B cell (primary cell): ENCODE measurements around the gene SFXN2. TPM values are rescaled to one million over a fixed set of nuclear protein-coding genes. Genes with fewer than 3 reads are reported as not detected.

ENCODE experiments used
- ATAC-seq: fragments of 200-7000 bp; cut with Tn5 transposase; one replicate; pipeline ENCODE4 v1.10.0; 2021; ENCODE audit warnings: low read depth, mild to moderate bottlenecking, moderate number of reproducible peaks, moderate library complexity
- CTCF ChIA-PET: fragments of 350-600 bp; sonication (Branson Sonifier 250); formaldehyde crosslinking; loops from one replicate; lab custom pipeline; 2021; ENCODE audit warnings: antibody characterized with exemption, inconsistent platforms; lab: Charles Lee
- POLR2A ChIA-PET: fragments of 350-600 bp; sonication (Branson Sonifier 250); formaldehyde crosslinking; loops from one replicate; lab custom pipeline; 2021; ENCODE audit warnings: antibody characterized with exemption; lab: Charles Lee
- DNase-seq: peaks from one replicate; pipeline ENCODE4 v3.0.0; 2013
- H2AFZ ChIP-seq: 2 replicates; pipeline ENCODE4 v1.6.1; 2012; ENCODE audit warnings: mild to moderate bottlenecking, low read depth, low read length; ENCODE audit not compliant: insufficient read depth, poor library complexity, severe bottlenecking
- H3K27ac ChIP-seq, 2 donors: 1 replicate in 1 of 2; 2 replicates in 1 of 2; pipeline ENCODE4 v1.5.1; 2012 to 2013; ENCODE audit warnings: low read length in 2 of 2, mild to moderate bottlenecking in 2 of 2, moderate library complexity in 1 of 2
- H3K27me3 ChIP-seq, 4 experiments: fragments of 200-600 bp in 1 of 4; sonication (generic) in 1 of 4; replicated peaks in 1 of 4; 1 replicate in 2 of 4; 2 replicates in 2 of 4; pipeline versions ENCODE4 v1.6.1 to v1.7.0; 2013 to 2016; ENCODE audit warnings: low read length in 3 of 4, mild to moderate bottlenecking in 2 of 4, mixed read lengths in 1 of 4, moderate library complexity in 1 of 4; ENCODE audit not compliant: insufficient read depth in 4 of 4, control insufficient read depth in 3 of 4; ENCODE audit errors: control extremely low read depth in 1 of 4
- H3K36me3 ChIP-seq, 2 experiments: replicated peaks in 1 of 2; 1 replicate in 1 of 2; 2 replicates in 1 of 2; pipeline versions ENCODE4 v1.6.1 to v1.7.1; 2013; ENCODE audit warnings: low read length in 1 of 2; ENCODE audit not compliant: insufficient read depth in 2 of 2, control insufficient read depth in 1 of 2; ENCODE audit errors: control extremely low read depth in 1 of 2, extremely low read depth in 1 of 2
- H3K4me1 ChIP-seq, 2 donors: fragments of 200-600 bp in 1 of 2; sonication (generic) in 1 of 2; 1 replicate in 1 of 2; 2 replicates in 1 of 2; pipeline versions ENCODE4 v1.5.1 to v1.6.1; 2013 to 2017; ENCODE audit warnings: low read length in 2 of 2; ENCODE audit not compliant: control insufficient read depth in 2 of 2, insufficient read depth in 2 of 2
- H3K4me2 ChIP-seq: replicated peaks from 2 replicates; pipeline ENCODE3; 2012; ENCODE audit warnings: mild to moderate bottlenecking, low read depth, low read length; ENCODE audit not compliant: poor library complexity, severe bottlenecking
- H3K4me3 ChIP-seq, 5 experiments: fragments of 200-600 bp in 1 of 5; sonication (generic) in 1 of 5; 1 replicate in 3 of 5; 2 replicates in 2 of 5; pipeline versions ENCODE4 v1.5.1 to v1.7.0; 2011 to 2016; ENCODE audit warnings: low read length in 4 of 5, mild to moderate bottlenecking in 4 of 5, low read depth in 2 of 5, control low read depth in 1 of 5, moderate library complexity in 1 of 5; ENCODE audit not compliant: insufficient read depth in 1 of 5; ENCODE audit errors: control extremely low read depth in 1 of 5, extremely low read depth in 1 of 5
- H3K79me2 ChIP-seq: fragments of 200-600 bp; sonication (generic); one replicate; pipeline ENCODE4 v1.6.0; 2016; ENCODE audit warnings: low read length; ENCODE audit not compliant: control insufficient read depth, insufficient read depth
- H3K9ac ChIP-seq: fragments of 200-600 bp; sonication (generic); 2 replicates; pipeline ENCODE4 v1.6.1; 2017; ENCODE audit warnings: mild to moderate bottlenecking, low read length, moderate library complexity
- H3K9me3 ChIP-seq, 3 donors: one replicate each; pipeline versions ENCODE4 v1.6.1 to v1.7.1; 2013; ENCODE audit warnings: low read length in 2 of 3; ENCODE audit not compliant: control insufficient read depth in 2 of 3, insufficient read depth in 1 of 3; ENCODE audit errors: control extremely low read depth in 1 of 3
- H4K20me1 ChIP-seq: 2 replicates; pipeline ENCODE4 v1.6.0; 2012; ENCODE audit warnings: mild to moderate bottlenecking, low read length; ENCODE audit not compliant: insufficient read depth, control insufficient read depth, poor library complexity, severe bottlenecking
- H3K27ac Mint-ChIP-seq: one replicate; pipeline ENCODE4 v1.8.0; 2021; ENCODE audit warnings: mixed read lengths
- H3K27me3 Mint-ChIP-seq: one replicate; pipeline ENCODE4 v1.8.0; 2021; ENCODE audit warnings: mixed read lengths
- H3K4me1 Mint-ChIP-seq: one replicate; pipeline ENCODE4 v1.8.0; 2021; ENCODE audit warnings: mixed read lengths
- H3K4me3 Mint-ChIP-seq: one replicate; pipeline ENCODE4 v1.8.0; 2021; ENCODE audit warnings: mixed read lengths
- H3K9me3 Mint-ChIP-seq: one replicate; pipeline ENCODE4 v1.8.0; 2022; ENCODE audit warnings: mixed read lengths; ENCODE audit not compliant: insufficient read depth
- CTCF ChIP-seq: fragments of 200-600 bp; IDR thresholded peaks from one replicate; pipeline ENCODE4 v1.8.0; 2022; ENCODE audit warnings: antibody characterized with exemption, mild to moderate bottlenecking
- EZH2 ChIP-seq: IDR thresholded peaks from 2 replicates; pipeline ENCODE4 v1.6.1; 2012; ENCODE audit warnings: borderline replicate concordance, low read depth, mild to moderate bottlenecking, moderate library complexity, low read length; ENCODE audit not compliant: insufficient read depth, poor library complexity, severe bottlenecking
- WGBS: methylation state at CpG from one replicate; pipeline ENCODE4 v1.1.5; 2013; ENCODE audit warnings: missing lambda C conversion rate; ENCODE audit not compliant: insufficient coverage; 5-methylcytosine and 5-hydroxymethylcytosine counted together
- intact Hi-C: fragments of 100-400 bp; cut with micrococcal nuclease; formaldehyde crosslinking; loops from one replicate; pipeline ENCODE4 v1.10.0; 2022
- polyA plus RNA-seq: library from polyadenylated mRNA; depleted of rRNA; stranded (reverse); fragments of >200 nt; gene quantifications from 2 replicates; pipeline ENCODE4 v1.2.3, GENCODE V29; 2012
- total RNA-seq, 2 donors: library from RNA; stranded (reverse); fragments of 120-200 nt in 1 of 2; gene quantifications; 1 replicate in 1 of 2; 2 replicates in 1 of 2; pipeline versions ENCODE4 v1.2.3 to v1.2.4, GENCODE V29; 2013 to 2022

SFXN2 gene
- total and polyA plus RNA-seq, 2 donors (not counting 1 experiment from before 2014, with no cell fraction given), result 8.1 to 23.5 TPM

DNA sequence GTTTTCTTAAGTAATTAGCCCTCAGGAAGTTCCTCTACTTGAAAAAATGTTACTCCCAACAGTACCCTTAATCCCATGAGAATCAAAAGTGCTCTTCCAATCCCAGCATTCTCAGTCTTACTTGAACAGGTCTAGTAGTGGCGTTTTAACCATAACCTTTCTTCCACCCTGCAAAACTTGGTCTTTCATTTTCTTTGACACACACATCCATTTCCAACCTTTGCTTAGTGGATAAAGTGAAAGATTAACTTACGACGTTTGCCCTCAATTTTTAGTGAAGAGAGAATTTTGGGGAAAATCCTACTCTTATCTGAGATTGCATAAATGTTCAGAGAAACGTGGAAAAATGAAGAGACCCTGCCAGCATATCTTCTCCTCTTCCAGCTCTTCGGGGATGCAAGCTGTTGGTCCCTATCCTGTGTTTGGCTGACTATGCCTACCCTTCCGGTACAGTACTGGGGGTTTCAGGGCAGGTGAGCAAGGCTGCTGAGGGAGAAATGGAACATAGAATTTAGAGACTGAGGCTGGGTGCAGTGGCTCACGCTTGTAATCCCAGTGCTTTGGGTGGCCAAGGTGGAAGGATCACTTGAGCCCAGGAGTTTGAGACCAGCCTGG is 48.1 kb downstream of the SFXN2 start:
- H4K20me1 ChIP-seq, result peaks cover 82% of the 10 kb centered on the region
- Mint-ChIP-seq H3K9me3 (no peaks in the 10 kb centered on the region), H3K27ac (no peak overlapping the region), H3K4me1 (peaks cover 23% of the 10 kb centered on the region), H3K4me3 (no peak overlapping the region), H3K27me3 (no peaks in the 10 kb centered on the region)
- H3K9ac ChIP-seq, result no peak overlapping the region
- H3K4me1 ChIP-seq, result peaks cover 0 to 4% of the 10 kb centered on the region in 2 donors
- ATAC-seq (no peak), DNase-seq (no peak)
- ChIA-PET CTCF (interaction anchor here (0.7 kb wide), 1 partner anchor 107 kb away, joined by 3 read pairs; no protein-coding TSS in a partner anchor), POLR2A (no interaction called here)
- H3K4me3 ChIP-seq, result no peak overlapping the region
- TF ChIP-seq EZH2 (no peak), CTCF (no peak)
- H3K27ac ChIP-seq, result no peak overlapping the region
- no peak overlapping the region for H3K4me2 ChIP-seq
- intact Hi-C loops, result no loop called here
- WGBS, result 100% methylated on average over 3 of the region's 7 CpGs
- H3K9me3 ChIP-seq, result peaks cover 0 to 2% (median 0%) of the 10 kb centered on the region in 3 donors
- H3K79me2 ChIP-seq, result peaks cover 92% of the 10 kb centered on the region
- peaks cover 0 to 19% of the 10 kb centered on the region in 2 experiments for H3K36me3 ChIP-seq
- no peak overlapping the region for H2AFZ ChIP-seq
- no peaks in the 10 kb centered on the region for H3K27me3 ChIP-seq

DNA sequence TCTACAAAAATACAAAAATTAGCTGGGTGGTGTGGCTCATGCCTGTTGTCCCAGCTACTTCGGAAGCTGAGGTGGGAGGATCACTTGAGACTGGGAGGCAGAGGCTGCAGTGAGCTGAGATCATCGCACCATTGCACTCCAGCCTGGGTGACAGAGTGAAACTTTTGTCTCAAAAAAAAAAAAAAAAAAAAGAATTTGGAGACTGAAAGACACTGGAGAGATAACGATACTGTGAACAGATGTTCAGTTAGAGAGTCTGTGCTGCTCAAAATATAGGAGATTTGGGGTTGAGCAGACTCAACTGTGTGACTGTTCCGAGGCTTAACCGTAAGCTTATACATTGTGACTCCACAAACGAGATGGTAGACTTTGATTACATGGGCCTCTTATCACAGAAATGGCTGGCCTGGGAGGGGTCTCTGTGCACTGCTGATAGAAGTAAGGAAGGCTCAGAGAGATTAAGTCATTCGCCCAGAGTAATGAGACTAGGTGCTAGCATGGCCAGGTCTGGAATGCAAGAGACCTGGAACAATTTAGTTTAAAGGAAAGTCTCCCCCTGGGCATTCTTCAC is 48.7 kb downstream of the SFXN2 start:
- peaks cover 0 to 5% of the 10 kb centered on the region in 2 donors for H3K4me1 ChIP-seq
- H3K27ac ChIP-seq, result no peak overlapping the region
- peaks cover 92% of the 10 kb centered on the region for H3K79me2 ChIP-seq
- no peaks in the 10 kb centered on the region for H3K27me3 ChIP-seq
- H2AFZ ChIP-seq, result no peak overlapping the region
- peaks cover 0 to 19% of the 10 kb centered on the region in 2 experiments for H3K36me3 ChIP-seq
- WGBS, result 96% methylated on average over 7 of the region's 7 CpGs
- intact Hi-C loops, result no loop called here
- H3K4me3 Mint-ChIP-seq, result no peak overlapping the region
- CTCF ChIA-PET, result interaction anchor here (0.7 kb wide), 1 partner anchor 107 kb away, joined by 3 read pairs; no protein-coding TSS in a partner anchor
- H3K9me3 ChIP-seq, result peaks cover 0 to 2% (median 0%) of the 10 kb centered on the region in 3 donors
- H3K9me3 Mint-ChIP-seq, result no peaks in the 10 kb centered on the region
- H3K4me2 ChIP-seq, result no peak overlapping the region
- no peak for ATAC-seq
- H4K20me1 ChIP-seq, result peaks cover 83% of the 10 kb centered on the region
- H3K4me1 Mint-ChIP-seq, result peaks cover 26% of the 10 kb centered on the region
- DNase-seq, result no peak
- H3K27me3 Mint-ChIP-seq, result no peaks in the 10 kb centered on the region
- no peak for TF ChIP-seq EZH2
- TF ChIP-seq CTCF, result no peak
- no peak overlapping the region for H3K27ac Mint-ChIP-seq
- POLR2A ChIA-PET, result no interaction called here
- no peak overlapping the region for H3K4me3 ChIP-seq
- H3K9ac ChIP-seq, result no peak overlapping the region
